ENCODE results near the gene PDE5A. TPM values are rescaled to one million over a fixed set of nuclear protein-coding genes. Genes with fewer than 3 reads are reported as not detected.

Gene PDE5A
- total RNA-seq, 5 donors from 2014 or later (not counting 1 experiment from before 2014, with no cell fraction given): 1.1 to 2.3 (median 1.6) TPM

- POLR2A ChIA-PET: no interaction called here
- Histone ChIP-seq H3K9me3 (no peaks in the 10 kb centered on the region), H3K36me3 (ENCODE audit: control insufficient read depth in 2 of 2, extremely low read depth in 1 of 2, insufficient read depth in 1 of 2, low read length in 1 of 2) (no peaks in the 10 kb centered on the region), H3K4me3 (ENCODE audit: control insufficient read depth in 1 of 2, extremely low read depth in 1 of 2, low read length in 1 of 2) (no peak overlapping the region), H3K4me1 (ENCODE audit: control insufficient read depth in 1 of 2, extremely low read depth in 1 of 2, insufficient read depth in 2 of 2, low read length in 2 of 2) (no peaks in the 10 kb centered on the region), H3K27ac (ENCODE audit: low read length) (no peak overlapping the region), H3K27me3 (replicated peaks in 1 of 2; ENCODE audit: control insufficient read depth in 2 of 2, extremely low read depth in 1 of 2, insufficient read depth in 2 of 2, low read length in 1 of 2) (no peaks in the 10 kb centered on the region)
- H3K36me3 Mint-ChIP-seq: no peaks in the 10 kb centered on the region
- no peak overlapping the region for H3K27ac Mint-ChIP-seq
- no peak for ATAC-seq (replicated peaks in 1 of 4)
- DNase-seq: no peak
- H3K27me3 Mint-ChIP-seq: peaks cover 3 to 8% of the 10 kb centered on the region in 2 donors
- H3K9me3 Mint-ChIP-seq: no peaks in the 10 kb centered on the region
- WGBS (ENCODE audit: insufficient coverage): no CpG with 5 or more reads among the region's 1 CpG
- H3K4me1 Mint-ChIP-seq: no peaks in the 10 kb centered on the region
- CTCF ChIA-PET: interaction anchor here in 1 of 2 donors (0.8 kb wide), 1 partner anchor 25 kb away, joined by 3 read pairs; the partner anchor contains the start of gene PDE5A
- no peak overlapping the region for H3K4me3 Mint-ChIP-seq
These were observed 24.4 kb upstream of the PDE5A start for GRCh38 chr4:119652998-119653397.

- H3K4me3 Mint-ChIP-seq: no peak overlapping the region
- H3K36me3 Mint-ChIP-seq: no peaks in the 10 kb centered on the region
- no peaks in the 10 kb centered on the region for H3K9me3 ChIP-seq
- no peak overlapping the region for H3K27ac ChIP-seq (ENCODE audit: low read length)
- H3K4me1 Mint-ChIP-seq: peaks cover 0 to 4% (median 0%) of the 10 kb centered on the region in 3 donors
- no peaks in the 10 kb centered on the region for H3K4me1 ChIP-seq (ENCODE audit: control insufficient read depth in 1 of 2, extremely low read depth in 1 of 2, insufficient read depth in 2 of 2, low read length in 2 of 2)
- H3K36me3 ChIP-seq (ENCODE audit: control insufficient read depth in 2 of 2, extremely low read depth in 1 of 2, insufficient read depth in 1 of 2, low read length in 1 of 2): no peaks in the 10 kb centered on the region
- ChIA-PET CTCF (no interaction called here), POLR2A (no interaction called here)
- no peak for ATAC-seq (replicated peaks in 1 of 4)
- WGBS (ENCODE audit: insufficient coverage): 57% methylated on average over 1 of the region's 2 CpGs
- no peak overlapping the region for H3K27ac Mint-ChIP-seq
- no peak overlapping the region for H3K4me3 ChIP-seq (ENCODE audit: control insufficient read depth in 1 of 2, extremely low read depth in 1 of 2, low read length in 1 of 2)
- no peaks in the 10 kb centered on the region for H3K9me3 Mint-ChIP-seq
- DNase-seq: no peak
- peaks cover 13 to 16% of the 10 kb centered on the region in 2 donors for H3K27me3 Mint-ChIP-seq
- H3K27me3 ChIP-seq (replicated peaks in 1 of 2; ENCODE audit: control insufficient read depth in 2 of 2, extremely low read depth in 1 of 2, insufficient read depth in 2 of 2, low read length in 1 of 2): no peaks in the 10 kb centered on the region
These were observed 19.8 kb upstream of the PDE5A start for GRCh38 chr4:119648398-119648797.

- no peaks in the 10 kb centered on the region for H3K36me3 Mint-ChIP-seq
- Histone ChIP-seq H3K4me1 (ENCODE audit: control insufficient read depth in 1 of 2, extremely low read depth in 1 of 2, insufficient read depth in 2 of 2, low read length in 2 of 2) (no peaks in the 10 kb centered on the region), H3K9me3 (no peaks in the 10 kb centered on the region), H3K27ac (ENCODE audit: low read length) (no peak overlapping the region), H3K4me3 (ENCODE audit: control insufficient read depth in 1 of 2, extremely low read depth in 1 of 2, low read length in 1 of 2) (no peak overlapping the region), H3K36me3 (ENCODE audit: control insufficient read depth in 2 of 2, extremely low read depth in 1 of 2, insufficient read depth in 1 of 2, low read length in 1 of 2) (no peaks in the 10 kb centered on the region), H3K27me3 (replicated peaks in 1 of 2; ENCODE audit: control insufficient read depth in 2 of 2, extremely low read depth in 1 of 2, insufficient read depth in 2 of 2, low read length in 1 of 2) (no peaks in the 10 kb centered on the region)
- H3K4me3 Mint-ChIP-seq: no peak overlapping the region
- ATAC-seq (replicated peaks in 1 of 4) (no peak), DNase-seq (no peak)
- CTCF ChIA-PET: no interaction called here
- no peaks in the 10 kb centered on the region for H3K9me3 Mint-ChIP-seq
- POLR2A ChIA-PET: no interaction called here
- peaks cover 13 to 16% of the 10 kb centered on the region in 2 donors for H3K27me3 Mint-ChIP-seq
- H3K27ac Mint-ChIP-seq: no peak overlapping the region
- no CpG with 5 or more reads among the region's 3 CpGs for WGBS (ENCODE audit: insufficient coverage)
- peaks cover 0 to 4% (median 0%) of the 10 kb centered on the region in 3 donors for H3K4me1 Mint-ChIP-seq
These were observed 19.0 kb upstream of the PDE5A start for GRCh38 chr4:119647558-119647957.

- CTCF ChIA-PET: interaction anchor here in 1 of 2 donors (0.7 kb wide), 1 partner anchor 18 kb away, joined by 3 read pairs; the partner anchor contains the start of gene PDE5A
These were observed 17.9 kb upstream of the PDE5A start for GRCh38 chr4:119646347-119647071.

GRCh38 chr4:119643306-119644042 is 14.9 kb upstream of the PDE5A start:
- no peak for DNase-seq
- Histone ChIP-seq H3K36me3 (ENCODE audit: control insufficient read depth in 2 of 2, extremely low read depth in 1 of 2, insufficient read depth in 1 of 2, low read length in 1 of 2) (no peaks in the 10 kb centered on the region), H3K9me3 (no peaks in the 10 kb centered on the region), H3K4me1 (ENCODE audit: control insufficient read depth in 1 of 2, extremely low read depth in 1 of 2, insufficient read depth in 2 of 2, low read length in 2 of 2) (no peaks in the 10 kb centered on the region), H3K27ac (ENCODE audit: low read length) (no peak overlapping the region), H3K4me3 (ENCODE audit: control insufficient read depth in 1 of 2, extremely low read depth in 1 of 2, low read length in 1 of 2) (no peak overlapping the region), H3K27me3 (replicated peaks in 1 of 2; ENCODE audit: control insufficient read depth in 2 of 2, extremely low read depth in 1 of 2, insufficient read depth in 2 of 2, low read length in 1 of 2) (no peaks in the 10 kb centered on the region)
- POLR2A ChIA-PET: no interaction called here
- ATAC-seq (replicated peaks in 1 of 4): no peak
- Mint-ChIP-seq H3K27ac (no peak overlapping the region), H3K4me1 (peaks cover 0 to 4% (median 0%) of the 10 kb centered on the region in 3 donors), H3K4me3 (no peak overlapping the region), H3K27me3 (peaks cover 8 to 11% of the 10 kb centered on the region in 2 donors), H3K9me3 (no peaks in the 10 kb centered on the region), H3K36me3 (no peaks in the 10 kb centered on the region)
- CTCF ChIA-PET: interaction anchor here in 1 of 2 donors (0.5 to 0.8 kb wide), 2 partner anchors 15 to 1428 kb away, joined by 3 to 4 read pairs; partner anchors contain the start of gene PDE5A
- WGBS (ENCODE audit: insufficient coverage): 53% methylated on average over 4 of the region's 6 CpGs

More at GRCh38 chr4:119646347-119647071, 17.9 kb upstream of the PDE5A start:
- Mint-ChIP-seq H3K27me3 (peaks cover 13 to 16% of the 10 kb centered on the region in 2 donors), H3K4me1 (peaks cover 0 to 4% (median 0%) of the 10 kb centered on the region in 3 donors), H3K4me3 (no peak overlapping the region), H3K27ac (no peak overlapping the region), H3K9me3 (no peaks in the 10 kb centered on the region), H3K36me3 (no peaks in the 10 kb centered on the region)
- DNase-seq: no peak
- Histone ChIP-seq H3K27me3 (replicated peaks in 1 of 2; ENCODE audit: control insufficient read depth in 2 of 2, extremely low read depth in 1 of 2, insufficient read depth in 2 of 2, low read length in 1 of 2) (no peaks in the 10 kb centered on the region), H3K36me3 (ENCODE audit: control insufficient read depth in 2 of 2, extremely low read depth in 1 of 2, insufficient read depth in 1 of 2, low read length in 1 of 2) (no peaks in the 10 kb centered on the region), H3K9me3 (no peaks in the 10 kb centered on the region), H3K4me3 (ENCODE audit: control insufficient read depth in 1 of 2, extremely low read depth in 1 of 2, low read length in 1 of 2) (no peak overlapping the region), H3K4me1 (ENCODE audit: control insufficient read depth in 1 of 2, extremely low read depth in 1 of 2, insufficient read depth in 2 of 2, low read length in 2 of 2) (no peaks in the 10 kb centered on the region), H3K27ac (ENCODE audit: low read length) (no peak overlapping the region)
- POLR2A ChIA-PET: no interaction called here
- ATAC-seq (replicated peaks in 1 of 4): no peak
- 66% methylated on average over 4 of the region's 5 CpGs for WGBS (ENCODE audit: insufficient coverage)

- no peak overlapping the region for H3K4me3 Mint-ChIP-seq
- no peak for ATAC-seq (replicated peaks in 1 of 4)
- peaks cover 5% of the 10 kb centered on the region in 2 donors for H3K27me3 Mint-ChIP-seq
- Histone ChIP-seq H3K4me3 (ENCODE audit: control insufficient read depth in 1 of 2, extremely low read depth in 1 of 2, low read length in 1 of 2) (no peak overlapping the region), H3K36me3 (ENCODE audit: control insufficient read depth in 2 of 2, extremely low read depth in 1 of 2, insufficient read depth in 1 of 2, low read length in 1 of 2) (no peaks in the 10 kb centered on the region), H3K27me3 (replicated peaks in 1 of 2; ENCODE audit: control insufficient read depth in 2 of 2, extremely low read depth in 1 of 2, insufficient read depth in 2 of 2, low read length in 1 of 2) (peaks cover 0 to 2% of the 10 kb centered on the region in 2 experiments), H3K9me3 (no peaks in the 10 kb centered on the region), H3K4me1 (ENCODE audit: control insufficient read depth in 1 of 2, extremely low read depth in 1 of 2, insufficient read depth in 2 of 2, low read length in 2 of 2) (no peaks in the 10 kb centered on the region), H3K27ac (ENCODE audit: low read length) (no peak overlapping the region)
- POLR2A ChIA-PET: no interaction called here
- H3K27ac Mint-ChIP-seq: no peak overlapping the region
- H3K9me3 Mint-ChIP-seq: no peaks in the 10 kb centered on the region
- peaks cover 0 to 4% (median 0%) of the 10 kb centered on the region in 3 donors for H3K4me1 Mint-ChIP-seq
- DNase-seq: no peak
- CTCF ChIA-PET: interaction anchor here in 1 of 2 donors (0.9 kb wide), 1 partner anchor 13 kb away, joined by 4 read pairs; the partner anchor contains the start of gene PDE5A
- H3K36me3 Mint-ChIP-seq: no peaks in the 10 kb centered on the region
These were observed 13.2 kb upstream of the PDE5A start for GRCh38 chr4:119641765-119642164.

Measured in T-cell (primary cell).